OCI-M1 (cell line): Measurements from ENCODE around the gene PTPRD.

Experiments
- DNase-seq: peaks from one replicate; lab custom pipeline; 2025; lab: John Stamatoyannopoulos, UW

The PTPRD gene

GRCh38 chr9:9754186-9754585 lies 858.6 kb downstream of the PTPRD start:
- DNase-seq, result peak; percentile 92

- DNase-seq, result peak; percentile 94
Measured at GRCh38 chr9:9753266-9753665, 859.5 kb downstream of the PTPRD start.

- DNase-seq, result peak; percentile 94
Measured at GRCh38 chr9:9752722-9753121, 860.1 kb downstream of the PTPRD start.

- DNase-seq, result no peak
Measured at GRCh38 chr9:9751996-9752395, 860.8 kb downstream of the PTPRD start.

GRCh38 chr9:9750719-9751118 lies 862.1 kb downstream of the PTPRD start:
- no peak for DNase-seq

- no peak for DNase-seq
Measured at GRCh38 chr9:9749591-9749990, 863.2 kb downstream of the PTPRD start.

GRCh38 chr9:9747787-9748186 lies 865.0 kb downstream of the PTPRD start:
- DNase-seq, result no peak

GRCh38 chr9:9746826-9747225 lies 866.0 kb downstream of the PTPRD start:
- no peak for DNase-seq

- DNase-seq, result no peak
Measured at GRCh38 chr9:9743822-9744221, 869.0 kb downstream of the PTPRD start.

GRCh38 chr9:9730174-9730573 lies 882.6 kb downstream of the PTPRD start:
- DNase-seq, result no peak

GRCh38 chr9:9729082-9729481 lies 883.7 kb downstream of the PTPRD start:
- DNase-seq, result peak; percentile 100

GRCh38 chr9:9719373-9720112 lies 893.3 kb downstream of the PTPRD start:
- DNase-seq, result no peak

- DNase-seq, result no peak
Measured at GRCh38 chr9:9718691-9719090, 894.1 kb downstream of the PTPRD start.

GRCh38 chr9:9679433-9679832 lies 933.4 kb downstream of the PTPRD start:
- no peak for DNase-seq

GRCh38 chr9:9674461-9674860 lies 938.3 kb downstream of the PTPRD start:
- DNase-seq, result no peak

- no peak for DNase-seq
Measured at GRCh38 chr9:9670454-9670853, 942.3 kb downstream of the PTPRD start.

- no peak for DNase-seq
Measured at GRCh38 chr9:9645006-9645405, 967.8 kb downstream of the PTPRD start.

GRCh38 chr9:9631284-9631683 lies 981.5 kb downstream of the PTPRD start:
- DNase-seq, result no peak

- no peak for DNase-seq
Measured at GRCh38 chr9:9625248-9625647, 987.6 kb downstream of the PTPRD start.

- DNase-seq, result no peak
Measured at GRCh38 chr9:9623506-9623905, 989.3 kb downstream of the PTPRD start.

GRCh38 chr9:9621355-9621940 lies 991.4 kb downstream of the PTPRD start:
- no peak for DNase-seq

GRCh38 chr9:9620736-9621135 lies 992.1 kb downstream of the PTPRD start:
- no peak for DNase-seq

GRCh38 chr9:9615086-9615485 lies 997.7 kb downstream of the PTPRD start:
- no peak for DNase-seq

- peak; percentile 94 for DNase-seq
Measured at GRCh38 chr9:9614607-9615006, 998.2 kb downstream of the PTPRD start.
